Subcutaneous abdominal adipose tissue (tissue), 5 donors: ENCODE results near the gene DUSP18.

Experiments used
- H3K27ac ChIP-seq: one replicate; pipeline ENCODE4 v1.7.0; 2013; ENCODE audit warnings: low read depth, mild to moderate bottlenecking, inconsistent platforms, low read length, moderate library complexity
- H3K27me3 ChIP-seq, 5 donors: one replicate each; pipeline ENCODE4 v1.7.0; 2013; ENCODE audit warnings: low read length in 5 of 5, inconsistent platforms in 1 of 5; ENCODE audit not compliant: control insufficient read depth in 5 of 5, insufficient read depth in 4 of 5
- H3K36me3 ChIP-seq, 5 donors: one replicate each; pipeline ENCODE4 v1.7.0; 2013; ENCODE audit warnings: low read length in 5 of 5; ENCODE audit not compliant: control insufficient read depth in 5 of 5, insufficient read depth in 5 of 5
- H3K4me1 ChIP-seq, 5 donors: one replicate each; pipeline ENCODE4 v1.7.0; 2013; ENCODE audit warnings: low read length in 5 of 5, mild to moderate bottlenecking in 3 of 5, moderate library complexity in 1 of 5; ENCODE audit not compliant: control insufficient read depth in 5 of 5, insufficient read depth in 5 of 5
- H3K4me3 ChIP-seq, 5 donors: one replicate each; pipeline ENCODE4 v1.7.0; 2013; ENCODE audit warnings: low read length in 5 of 5, low read depth in 1 of 5
- H3K9ac ChIP-seq, 5 donors: one replicate each; pipeline ENCODE4 v1.7.0; 2013; ENCODE audit warnings: low read length in 5 of 5, mild to moderate bottlenecking in 4 of 5, moderate library complexity in 3 of 5
- H3K9me3 ChIP-seq, 5 donors: one replicate each; pipeline ENCODE4 v1.7.0; 2013; ENCODE audit warnings: low read length in 5 of 5; ENCODE audit not compliant: control insufficient read depth in 5 of 5
- donor health status: healthy.
- donor health status: healthy.
- donor health status: healthy.
- donor health status: healthy.
- donor health status: healthy.

DUSP18 gene

GRCh38 chr22:30665266-30665665 is 2.4 kb downstream of the DUSP18 start:
- Histone ChIP-seq H3K27me3 (no peaks in the 10 kb centered on the region), H3K36me3 (peaks cover 0 to 28% (median 20%) of the 10 kb centered on the region in 5 donors), H3K9ac (no peak overlapping the region), H3K9me3 (no peaks in the 10 kb centered on the region), H3K4me1 (peaks cover 2 to 24% (median 18%) of the 10 kb centered on the region in 5 donors), H3K4me3 (no peak overlapping the region), H3K27ac (no peak overlapping the region)

DNA sequence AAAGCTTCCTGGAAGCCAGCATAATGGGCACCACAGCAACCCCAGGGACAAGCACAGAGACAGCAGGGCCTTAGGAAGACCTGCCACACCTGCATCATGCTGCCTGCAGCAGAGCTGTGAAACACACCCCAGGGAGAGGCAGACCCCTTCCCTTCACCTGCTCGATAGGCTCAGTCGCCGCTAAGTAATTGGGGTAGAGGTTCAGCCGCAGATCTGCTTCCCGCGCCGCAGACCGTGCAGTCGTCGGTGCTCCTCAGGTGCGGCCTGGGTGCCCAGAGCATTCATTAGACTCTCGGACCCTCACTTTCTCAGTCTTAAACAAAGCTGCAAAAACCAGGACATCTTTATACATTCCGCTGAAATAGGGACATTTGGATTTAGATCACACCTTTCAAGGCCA is 2.9 kb downstream of the DUSP18 start:
- H3K36me3 ChIP-seq: peaks cover 0 to 28% (median 20%) of the 10 kb centered on the region in 5 donors
- no peak overlapping the region for H3K9ac ChIP-seq
- H3K4me3 ChIP-seq: no peak overlapping the region
- H3K27ac ChIP-seq: no peak overlapping the region
- H3K9me3 ChIP-seq: peaks cover 0 to 2% (median 0%) of the 10 kb centered on the region in 5 donors
- peaks cover 2 to 24% (median 18%) of the 10 kb centered on the region in 5 donors for H3K4me1 ChIP-seq
- no peaks in the 10 kb centered on the region for H3K27me3 ChIP-seq

DNA sequence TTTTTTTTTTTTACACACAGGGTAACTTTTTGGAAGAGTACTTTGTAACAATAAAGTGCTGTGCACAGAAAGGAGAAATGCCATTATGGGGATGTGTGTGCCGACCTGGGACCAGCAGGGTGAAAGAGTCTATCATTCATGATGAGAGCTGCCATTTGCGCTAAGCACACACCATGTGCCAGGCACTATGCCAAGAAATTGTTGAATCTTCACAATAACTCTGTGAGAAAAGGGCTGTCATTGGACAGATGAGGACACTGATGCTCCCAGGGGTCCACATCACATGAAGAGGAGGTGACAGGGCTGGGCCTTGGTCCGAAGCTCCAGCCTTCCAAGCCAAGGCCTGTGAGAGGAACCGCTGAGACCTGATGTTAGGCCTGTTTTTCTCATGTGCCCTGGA is 5.6 kb downstream of the DUSP18 start:
- Histone ChIP-seq H3K9me3 (peaks cover 0 to 2% (median 0%) of the 10 kb centered on the region in 5 donors), H3K9ac (no peak overlapping the region), H3K4me3 (no peak overlapping the region), H3K36me3 (peaks cover 0 to 28% (median 20%) of the 10 kb centered on the region in 5 donors), H3K27me3 (no peaks in the 10 kb centered on the region), H3K27ac (no peak overlapping the region), H3K4me1 (peaks cover under 1 to 10% (median 6%) of the 10 kb centered on the region in 5 donors)

GRCh38 chr22:30655532-30655931 is 12.1 kb downstream of the DUSP18 start:
- Histone ChIP-seq H3K4me3 (no peak overlapping the region), H3K36me3 (peaks cover 0 to 6% (median 0%) of the 10 kb centered on the region in 5 donors), H3K9ac (no peak overlapping the region), H3K9me3 (peaks cover 0 to 2% (median 0%) of the 10 kb centered on the region in 5 donors), H3K27ac (no peak overlapping the region), H3K27me3 (no peaks in the 10 kb centered on the region), H3K4me1 (peaks cover 0 to 2% (median 0%) of the 10 kb centered on the region in 5 donors)

DNA sequence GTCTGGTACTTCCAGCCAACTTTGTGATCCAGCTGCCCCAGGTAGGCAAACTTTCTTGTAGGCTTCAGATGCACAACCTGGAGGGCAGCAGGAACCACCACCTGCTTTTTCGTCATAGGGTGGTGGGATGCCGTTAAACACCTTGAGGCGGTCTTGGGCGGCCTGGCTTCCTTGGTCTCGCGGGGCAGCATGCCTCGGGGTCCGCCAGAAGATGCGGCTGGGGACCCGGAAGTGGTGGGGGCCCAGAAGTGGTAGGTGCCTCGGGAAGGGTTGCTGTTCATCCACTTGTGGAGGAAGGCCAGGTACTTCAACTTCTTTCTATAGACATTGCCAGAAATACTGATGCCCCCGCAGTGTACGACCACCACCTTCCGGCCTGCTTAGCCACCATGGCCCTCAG is 13.3 kb downstream of the DUSP18 start:
- no peak overlapping the region for H3K9ac ChIP-seq
- H3K27me3 ChIP-seq: no peaks in the 10 kb centered on the region
- H3K4me1 ChIP-seq: peaks cover 0 to 5% (median 0%) of the 10 kb centered on the region in 5 donors
- no peak overlapping the region for H3K4me3 ChIP-seq
- peaks cover 0 to 6% (median 0%) of the 10 kb centered on the region in 5 donors for H3K36me3 ChIP-seq
- H3K9me3 ChIP-seq: no peaks in the 10 kb centered on the region
- no peak overlapping the region for H3K27ac ChIP-seq

- Histone ChIP-seq H3K27ac (no peak overlapping the region), H3K9me3 (no peaks in the 10 kb centered on the region), H3K36me3 (peaks cover 0 to 6% (median 2%) of the 10 kb centered on the region in 5 donors), H3K4me3 (no peak overlapping the region), H3K4me1 (peaks cover 0 to 5% (median 0%) of the 10 kb centered on the region in 5 donors), H3K27me3 (no peaks in the 10 kb centered on the region), H3K9ac (no peak overlapping the region)
These were observed 14.8 kb downstream of the DUSP18 start for GRCh38 chr22:30652852-30653251.

DNA sequence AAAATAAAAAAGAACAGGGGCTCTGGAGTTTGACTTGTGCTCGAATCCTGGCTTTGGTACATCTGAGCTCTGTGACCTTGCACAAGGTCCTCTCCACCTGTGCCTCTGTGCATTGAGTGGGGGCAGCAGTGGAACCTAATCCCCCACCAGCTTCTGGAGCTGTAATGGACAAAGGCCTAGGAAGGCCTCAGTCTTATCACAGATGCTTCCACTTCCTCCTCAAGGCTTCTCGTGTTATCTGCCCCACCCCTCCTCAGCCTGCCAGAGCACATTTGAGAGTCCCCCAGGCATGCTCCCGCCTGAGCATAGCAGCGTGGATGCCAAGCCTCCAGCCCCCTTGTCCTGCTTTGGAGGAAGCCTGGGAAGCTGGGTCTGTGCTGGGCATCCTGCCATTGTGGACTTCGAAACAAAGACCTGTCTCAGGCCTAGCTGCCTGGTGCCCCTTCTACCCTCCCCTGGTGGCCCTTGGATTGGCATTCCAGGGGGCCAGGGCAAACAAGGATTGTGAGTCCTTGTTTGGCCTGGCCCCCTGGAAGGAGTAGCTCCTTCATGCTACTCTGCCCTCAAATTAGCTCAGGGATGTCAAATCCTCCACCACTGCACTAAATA is 17.1 kb downstream of the DUSP18 start:
- Histone ChIP-seq H3K27me3 (no peaks in the 10 kb centered on the region), H3K9ac (no peak overlapping the region), H3K36me3 (peaks cover 0 to 6% (median 3%) of the 10 kb centered on the region in 5 donors), H3K9me3 (no peaks in the 10 kb centered on the region), H3K4me1 (peaks cover 0 to 5% (median 0%) of the 10 kb centered on the region in 5 donors), H3K27ac (no peak overlapping the region), H3K4me3 (no peak overlapping the region)

GRCh38 chr22:30649430-30650007 is 18.2 kb downstream of the DUSP18 start:
- Histone ChIP-seq H3K27ac (no peak overlapping the region), H3K4me3 (no peak overlapping the region), H3K9ac (no peak overlapping the region), H3K36me3 (peaks cover 0 to 4% (median 3%) of the 10 kb centered on the region in 5 donors), H3K27me3 (no peaks in the 10 kb centered on the region), H3K4me1 (peaks cover 0 to 5% (median 0%) of the 10 kb centered on the region in 5 donors), H3K9me3 (no peaks in the 10 kb centered on the region)

GRCh38 chr22:30648825-30649224 is 18.9 kb downstream of the DUSP18 start:
- Histone ChIP-seq H3K4me3 (no peak overlapping the region), H3K36me3 (peaks cover 0 to 3% (median 2%) of the 10 kb centered on the region in 5 donors), H3K27ac (no peak overlapping the region), H3K4me1 (peaks cover 0 to 5% (median 0%) of the 10 kb centered on the region in 5 donors), H3K9ac (no peak overlapping the region), H3K27me3 (no peaks in the 10 kb centered on the region), H3K9me3 (no peaks in the 10 kb centered on the region)

DNA sequence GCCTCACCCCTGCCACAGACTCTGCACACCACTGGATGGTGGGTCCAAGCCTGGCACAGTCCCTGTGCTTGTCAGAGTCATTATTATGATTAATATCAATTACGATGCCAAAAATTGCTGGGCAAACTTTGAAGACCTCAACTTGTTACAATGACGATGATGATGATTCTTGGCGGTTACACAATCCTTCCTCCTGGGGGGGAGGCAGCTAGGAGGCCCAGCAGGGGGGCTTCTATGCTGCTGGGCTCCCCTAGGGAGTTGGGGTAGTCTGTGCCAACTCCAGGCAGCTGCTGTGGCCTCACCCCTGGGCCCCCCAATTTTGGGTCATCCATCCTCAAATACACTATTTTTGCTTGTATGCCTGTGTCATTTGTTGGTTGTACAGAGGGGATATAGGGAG is 20.1 kb downstream of the DUSP18 start:
- Histone ChIP-seq H3K27me3 (no peaks in the 10 kb centered on the region), H3K4me1 (peaks cover 0 to 5% (median 0%) of the 10 kb centered on the region in 5 donors), H3K9me3 (no peaks in the 10 kb centered on the region), H3K27ac (no peak overlapping the region), H3K36me3 (peaks cover 0 to 3% (median 2%) of the 10 kb centered on the region in 5 donors), H3K4me3 (no peak overlapping the region), H3K9ac (no peak overlapping the region)
